Activated CD4-positive, CD25-positive, alpha-beta regulatory T cell (primary cell): ENCODE measurements around the gene CETP.
"Not testable (repeated sequence)": the region's sequence is repeated elsewhere in the genome, so short reads cannot be mapped to it uniquely, and the experiment has no call there.

Experiments
- DNase-seq, 4 experiments: peaks; one replicate each; lab custom pipeline; 2025; lab: John Stamatoyannopoulos, UW

Gene CETP

DNA sequence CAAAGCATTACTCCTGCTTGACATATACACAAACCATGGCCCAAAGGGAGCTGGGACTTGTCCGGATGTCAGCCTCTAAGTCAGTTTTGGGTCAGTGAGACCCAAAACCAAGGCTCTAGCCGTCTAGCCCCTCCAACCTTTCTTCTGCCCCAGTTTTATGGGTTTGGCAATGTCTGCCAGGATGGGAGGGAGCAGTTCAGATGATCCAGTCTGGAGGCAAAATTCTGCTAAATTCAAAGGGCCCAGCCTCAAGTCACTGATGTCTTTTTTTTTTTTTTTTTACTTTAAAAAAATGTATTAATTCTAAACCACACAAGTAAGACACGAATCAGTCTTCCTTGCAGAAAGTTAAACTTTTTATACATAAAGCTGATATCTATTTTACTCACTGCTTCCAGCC is 36.2 kb downstream of the CETP start:
- no peak for DNase-seq

DNA sequence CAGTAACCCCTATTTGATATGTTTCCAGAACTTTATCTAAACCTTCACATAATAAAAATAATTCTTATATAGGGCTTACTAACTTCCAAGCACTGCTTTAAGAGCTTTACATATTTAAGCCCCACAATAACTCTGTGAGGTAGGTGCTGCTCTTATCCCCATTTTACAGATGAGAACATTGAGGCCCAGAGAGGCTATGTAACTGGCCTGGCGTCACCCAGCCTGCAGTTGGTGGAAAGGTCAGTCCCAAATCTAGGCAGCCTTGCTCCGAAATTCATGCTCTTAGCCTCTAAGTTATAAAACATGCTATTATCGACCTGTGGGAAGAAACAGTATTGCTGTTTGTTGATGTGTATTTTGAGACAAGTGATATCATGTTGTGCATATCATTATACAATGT is 36.6 kb downstream of the CETP start:
- no peak for DNase-seq

DNA sequence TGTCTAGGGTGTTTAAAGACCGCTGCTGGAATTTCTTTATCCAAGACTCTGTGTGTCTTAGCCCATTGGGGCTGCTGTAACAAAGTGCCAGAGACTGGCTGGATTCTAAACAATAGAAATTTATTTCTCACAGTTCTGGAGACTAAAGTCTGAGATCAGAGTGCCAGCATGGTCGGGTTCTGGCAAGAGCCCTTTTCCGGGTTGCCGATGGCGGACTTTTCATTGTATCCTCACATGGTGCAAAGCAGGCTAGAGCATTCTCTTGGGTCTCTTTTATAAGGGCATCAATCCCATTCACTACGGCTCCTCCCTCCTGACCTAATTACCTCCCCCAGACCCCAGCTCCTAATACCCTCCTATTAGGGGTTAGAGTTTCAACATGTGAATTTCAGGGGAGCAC is 37.1 kb downstream of the CETP start:
- DNase-seq: no peak

DNA sequence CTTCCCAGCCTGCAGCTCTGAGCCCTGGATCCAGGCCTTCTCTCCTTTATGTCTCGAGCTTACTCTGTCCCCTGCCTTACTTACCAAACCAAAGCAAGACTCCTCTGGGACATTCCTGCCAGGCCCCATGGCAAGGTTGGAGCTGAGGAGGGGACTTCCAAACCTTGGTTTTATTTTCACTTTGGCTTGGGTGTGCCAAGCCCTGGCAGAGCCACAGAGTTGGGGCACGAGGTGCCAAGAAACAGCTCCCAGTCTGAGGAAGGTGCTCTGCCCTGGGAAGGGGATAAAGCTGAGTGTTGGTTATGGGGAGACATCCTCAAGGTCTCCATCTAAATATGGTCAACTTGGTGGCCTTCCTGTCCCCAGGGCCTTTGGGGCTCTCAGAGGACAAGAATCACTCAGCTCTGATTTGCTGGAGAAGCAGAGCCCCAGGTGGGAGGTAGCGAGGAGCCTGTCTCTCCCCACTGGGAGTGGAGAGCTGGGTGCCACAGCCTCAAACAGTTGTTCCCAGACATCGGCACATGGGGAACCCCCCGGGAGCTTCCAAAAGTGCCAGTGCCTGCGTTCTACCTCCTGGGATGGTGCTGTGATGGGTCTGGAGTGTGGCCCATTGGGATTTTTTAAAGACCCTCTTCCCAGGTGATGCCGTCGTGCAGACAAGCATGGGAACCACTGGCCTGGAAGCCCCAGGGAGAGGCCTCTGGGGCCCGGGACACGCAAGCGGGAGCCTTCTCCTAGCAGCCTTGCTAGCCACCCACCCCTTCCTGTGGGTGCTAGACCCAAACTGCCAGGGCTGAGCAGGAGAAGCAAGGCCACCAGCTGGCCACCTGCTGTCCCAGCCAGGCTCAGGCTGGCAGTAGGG is 37.9 kb downstream of the CETP start:
- DNase-seq: no peak

DNA sequence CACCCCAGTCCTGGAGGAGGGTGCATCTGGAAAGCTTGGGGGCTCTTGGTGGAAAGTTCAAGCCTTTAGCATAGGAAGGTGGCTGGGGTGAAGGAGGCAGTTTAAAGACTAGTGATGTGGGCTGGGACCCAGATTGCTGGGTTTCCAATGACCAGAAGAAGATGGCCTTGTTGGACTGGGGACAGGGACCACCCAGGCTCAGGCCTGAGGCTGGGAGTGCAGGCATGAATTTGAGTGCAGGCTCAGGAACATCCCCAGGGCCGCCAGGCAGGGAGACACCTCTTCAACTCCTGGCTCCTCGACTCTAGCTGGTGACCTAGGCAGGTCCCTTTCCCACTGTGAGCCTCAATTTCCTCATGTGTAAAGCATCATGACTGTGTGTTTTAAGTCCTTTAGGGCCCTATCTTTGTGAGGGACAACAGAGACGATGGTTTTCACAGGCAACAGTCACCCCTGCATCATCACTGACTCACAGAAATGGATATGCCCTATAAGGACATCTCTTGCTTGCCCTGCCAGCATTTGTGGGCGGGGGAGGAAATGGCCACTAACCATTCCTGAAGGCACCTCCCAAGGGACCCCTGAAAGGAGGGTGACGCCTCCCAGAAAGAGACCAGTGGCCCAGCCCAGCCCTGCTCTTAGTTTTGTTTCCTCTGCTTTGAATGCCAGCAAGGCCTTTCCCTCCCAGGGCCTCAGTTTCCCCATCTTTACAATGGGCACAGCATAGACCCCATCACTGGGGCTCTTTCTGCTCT is 38.7 kb downstream of the CETP start:
- peak in 1 of 4 experiments; percentile 28 for DNase-seq

DNA sequence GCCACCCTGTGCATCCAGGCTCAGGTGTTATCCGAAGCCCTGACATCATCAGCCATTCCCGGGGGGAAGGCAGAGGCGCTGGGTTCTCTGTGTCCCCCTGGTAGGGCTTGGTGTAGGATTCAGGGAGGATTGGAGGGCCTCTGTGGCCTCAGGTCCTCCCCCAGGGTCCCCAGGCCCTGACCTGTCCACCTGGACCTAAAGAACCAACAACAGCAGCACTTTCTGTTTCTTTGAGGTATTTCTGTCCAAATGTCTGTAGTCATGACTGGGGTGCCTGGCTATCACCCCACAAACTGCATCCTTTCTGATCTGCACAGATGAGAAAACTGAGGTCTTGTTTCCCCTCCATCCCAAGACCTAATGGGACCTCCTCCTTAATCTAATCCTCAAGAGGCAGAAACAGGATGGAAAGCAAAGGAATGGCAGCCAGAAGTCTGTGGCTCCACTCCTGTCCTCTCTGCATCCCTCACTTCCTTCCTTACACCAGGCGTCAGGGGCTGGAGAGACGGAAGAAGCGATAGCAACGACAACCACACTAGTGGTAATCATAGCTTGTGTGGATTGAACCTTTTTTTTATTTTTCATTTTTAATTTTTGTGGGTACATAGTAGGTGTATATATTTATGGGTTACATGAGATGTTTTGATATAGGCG is 39.4 kb downstream of the CETP start:
- no peak for DNase-seq

DNA sequence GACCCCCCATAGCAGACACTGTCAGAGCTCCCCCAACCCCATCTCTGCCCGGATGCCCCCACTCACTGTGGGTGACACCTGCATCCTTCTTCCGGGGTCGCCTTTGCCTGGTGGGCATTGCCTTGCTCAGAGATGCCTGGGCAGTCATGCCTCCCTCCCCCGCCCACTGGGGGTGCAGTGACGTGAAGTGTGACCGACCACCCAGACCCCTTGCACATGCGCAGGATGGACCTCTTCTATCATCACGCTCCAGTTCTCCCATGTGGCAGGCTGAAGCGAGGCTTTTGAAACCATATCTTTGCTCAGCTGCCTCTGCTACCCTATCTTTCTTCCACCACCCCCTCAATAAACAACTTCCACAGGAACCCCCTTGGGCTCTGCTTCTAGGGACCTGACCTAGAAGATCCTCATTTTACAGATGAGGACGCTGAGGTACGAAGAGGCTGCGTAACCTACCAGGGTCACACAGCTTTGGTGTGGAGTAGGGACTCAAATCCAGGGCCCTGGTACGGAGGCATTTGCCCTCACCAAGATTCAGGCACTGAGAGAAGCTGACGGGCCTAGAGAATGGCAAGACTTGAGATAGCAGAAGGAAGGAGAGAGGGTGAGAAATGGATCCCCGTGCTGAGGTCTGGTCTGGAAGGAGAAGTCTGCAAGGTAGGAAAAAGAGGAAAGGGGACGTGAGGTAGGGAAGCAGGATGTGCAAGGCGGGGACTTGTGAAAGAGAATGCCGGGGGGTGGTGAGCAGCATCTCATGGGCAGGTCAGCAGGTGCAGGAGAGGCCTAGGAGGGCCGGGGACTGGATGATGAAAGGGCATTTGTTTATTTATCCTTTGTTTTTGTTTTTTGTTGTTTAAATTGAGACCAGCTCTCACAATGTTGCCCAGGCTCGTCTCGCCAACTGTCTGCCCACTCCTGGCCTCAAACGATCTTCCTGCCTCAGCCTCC is 42.0 kb downstream of the CETP start:
- no peak for DNase-seq

DNA sequence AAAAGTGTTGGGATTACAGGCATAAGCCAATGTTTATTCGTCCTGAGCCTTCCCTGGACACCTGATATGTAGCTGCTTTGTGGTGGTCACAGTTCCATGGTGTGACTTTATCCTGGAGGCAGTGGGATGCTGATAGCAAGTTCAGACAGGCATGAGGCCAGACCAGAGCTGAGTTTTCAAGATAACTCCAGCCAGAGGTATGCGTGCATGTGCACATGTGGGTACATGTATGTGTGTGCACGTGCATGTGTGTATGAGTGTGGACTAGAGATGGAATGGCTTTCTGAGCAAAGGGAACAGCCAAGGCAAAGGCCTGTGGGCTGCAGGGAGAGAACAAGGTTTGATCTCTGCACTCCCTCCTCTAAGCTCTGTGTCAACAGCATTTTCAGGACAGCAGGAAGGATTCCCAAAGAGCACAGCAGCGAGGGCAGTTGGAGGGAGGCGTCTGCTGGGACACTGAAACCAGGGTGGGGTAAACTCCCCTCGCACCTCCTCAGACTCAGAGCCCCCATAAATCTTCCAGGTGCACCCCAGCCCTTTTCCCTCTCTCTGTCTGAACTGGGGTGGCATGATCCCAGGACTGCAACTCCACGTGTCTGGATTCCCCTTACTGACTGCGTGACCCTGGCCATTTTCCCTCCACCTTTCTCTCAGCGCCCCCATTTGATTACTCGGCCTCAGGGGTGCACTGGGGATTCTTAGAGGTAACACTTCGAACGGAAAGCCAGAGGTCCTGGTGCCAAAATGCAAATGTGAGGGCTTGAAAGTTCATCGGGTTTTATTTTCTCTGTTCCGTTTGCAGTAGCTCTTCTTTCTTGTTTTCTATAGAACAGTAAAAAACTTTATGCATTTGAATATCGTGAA is 42.9 kb downstream of the CETP start:
- DNase-seq: no peak

DNA sequence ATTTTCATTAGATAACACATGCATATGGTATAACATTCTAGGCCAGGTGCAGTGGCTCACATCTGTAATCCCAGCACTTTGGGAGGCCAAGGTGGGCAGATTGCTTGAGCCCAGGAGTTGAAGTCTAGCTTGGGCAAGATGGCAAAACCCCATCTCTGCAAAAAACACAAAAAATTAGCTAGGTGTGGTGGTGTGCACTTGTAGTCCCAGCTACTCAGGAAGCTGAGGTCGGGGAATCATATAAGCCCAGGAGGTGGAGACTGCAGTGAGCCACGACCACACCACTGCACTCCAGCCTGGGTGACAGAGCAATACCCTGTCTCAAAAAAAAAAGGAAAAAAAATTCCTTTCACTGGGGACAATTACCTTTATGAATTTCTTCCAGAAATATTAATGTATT is 43.8 kb downstream of the CETP start:
- not testable (repeated sequence) for DNase-seq

DNA sequence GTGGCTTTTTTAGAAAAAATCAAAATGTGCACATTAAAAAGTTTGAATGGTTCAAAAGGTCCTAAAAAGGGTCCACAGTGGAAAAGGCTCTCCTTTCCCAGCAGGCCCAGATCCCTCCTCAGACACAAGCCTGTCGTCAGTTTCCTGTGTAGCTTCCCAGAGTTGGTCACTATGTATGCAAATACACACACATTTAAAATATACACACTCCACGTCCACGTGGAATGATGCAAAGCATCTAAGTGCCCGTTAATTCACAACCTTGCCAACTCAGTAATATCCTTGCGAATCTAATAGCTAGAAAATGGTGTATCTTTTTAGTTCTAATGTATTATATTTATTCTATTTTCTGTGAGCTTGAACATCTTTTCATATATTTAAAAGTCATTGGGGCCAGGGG is 45.3 kb downstream of the CETP start:
- no peak for DNase-seq

DNA sequence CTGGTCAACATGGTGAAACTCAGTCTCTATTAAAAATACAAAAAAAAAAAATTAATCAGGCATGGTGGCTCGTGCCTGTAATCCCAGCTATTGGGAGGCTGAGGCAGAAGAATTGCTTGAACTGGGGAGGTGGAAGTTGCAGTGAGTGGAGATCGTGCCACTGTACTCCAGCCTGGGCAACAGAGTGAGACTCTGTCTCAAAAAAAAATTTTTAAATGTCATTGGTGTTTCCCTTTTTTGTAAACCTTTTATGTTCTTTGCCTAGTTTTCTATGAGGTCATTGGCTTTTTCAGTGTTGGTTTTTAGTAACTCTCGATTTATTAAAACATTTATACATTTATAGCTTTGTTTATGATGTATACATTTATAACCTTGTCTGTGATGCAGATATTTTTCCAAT is 45.8 kb downstream of the CETP start:
- DNase-seq: no peak

DNA sequence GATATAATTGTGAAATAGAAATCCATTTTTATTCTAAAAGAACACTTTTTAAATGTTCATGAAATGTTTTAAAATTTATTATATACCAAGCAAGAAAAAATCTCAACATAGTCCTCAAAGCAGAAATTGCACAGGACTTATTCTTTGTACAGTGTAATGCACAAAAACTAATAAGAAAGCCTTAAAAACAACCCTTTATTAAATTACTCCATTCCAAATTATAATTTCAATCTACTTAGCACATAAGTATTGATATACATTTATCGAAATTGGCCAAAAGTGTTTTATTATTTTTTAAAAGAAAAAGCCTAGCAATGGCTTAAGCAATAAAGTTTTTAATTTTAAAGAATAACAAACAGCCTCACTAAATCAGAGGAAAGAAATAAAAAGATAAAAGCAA is 46.7 kb downstream of the CETP start:
- no peak for DNase-seq

DNA sequence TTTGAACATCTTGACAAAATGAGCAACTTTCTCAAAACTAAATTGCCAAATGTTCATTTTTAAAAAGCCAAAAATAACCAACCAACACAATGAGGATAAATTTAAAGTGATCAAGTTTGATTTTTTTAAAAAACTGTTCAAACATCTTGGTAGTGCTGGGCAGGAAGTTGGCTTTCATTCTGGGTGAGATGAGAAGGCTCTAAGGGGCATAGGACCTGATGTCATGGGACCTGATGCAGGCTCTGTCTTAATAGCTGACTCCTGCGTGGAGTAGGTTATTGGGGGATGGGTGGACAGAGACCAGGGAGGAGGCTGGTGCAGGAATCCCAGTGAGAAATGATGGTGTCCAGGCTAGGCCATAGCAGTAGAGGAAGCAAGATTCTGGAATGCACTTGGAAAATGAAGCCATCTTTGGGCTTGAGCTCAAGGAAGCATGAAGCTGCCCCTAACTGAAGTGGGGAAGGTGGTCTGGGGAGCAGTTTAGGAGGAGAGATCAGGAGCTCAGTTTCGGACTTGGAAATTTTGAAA is 48.0 kb downstream of the CETP start:
- DNase-seq: no peak

DNA sequence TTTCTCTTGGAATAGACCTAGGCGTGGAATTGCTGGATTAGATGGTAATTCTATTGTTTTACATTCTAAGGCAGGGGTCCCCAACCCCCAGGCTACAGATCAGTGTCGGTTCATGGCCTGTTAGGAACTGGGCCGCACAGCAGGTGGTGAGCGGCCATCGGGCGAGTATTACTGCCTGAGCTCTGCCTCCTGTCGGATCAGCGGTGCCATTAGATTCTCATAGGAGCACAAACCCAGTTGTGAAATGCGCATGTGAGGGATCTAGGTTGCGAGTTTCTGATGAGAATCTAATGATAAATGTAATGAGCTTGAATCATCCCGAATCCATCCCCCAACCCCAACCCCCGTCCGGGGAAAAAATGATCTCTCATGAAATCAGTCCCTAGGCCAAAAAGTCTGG is 50.6 kb downstream of the CETP start:
- no peak for DNase-seq

DNA sequence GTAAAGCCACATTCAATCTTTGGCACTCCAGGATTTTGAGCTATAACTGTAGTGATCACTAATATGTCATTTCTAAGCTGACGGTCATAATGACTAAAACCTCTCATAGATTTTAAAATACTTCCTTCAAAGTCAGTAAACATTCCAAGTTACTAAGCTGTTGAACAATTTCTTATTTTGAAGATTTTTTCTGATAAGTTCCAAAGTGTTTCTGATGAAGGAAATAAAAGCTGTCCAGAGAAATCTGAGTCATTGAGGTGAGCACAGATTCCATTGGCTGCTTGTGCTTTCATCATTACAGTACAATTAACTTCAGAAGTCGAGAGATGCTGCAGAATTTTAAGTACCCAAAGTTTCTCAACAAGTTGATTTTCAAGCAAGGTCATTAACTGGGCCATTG is 51.5 kb downstream of the CETP start:
- DNase-seq: no peak

DNA sequence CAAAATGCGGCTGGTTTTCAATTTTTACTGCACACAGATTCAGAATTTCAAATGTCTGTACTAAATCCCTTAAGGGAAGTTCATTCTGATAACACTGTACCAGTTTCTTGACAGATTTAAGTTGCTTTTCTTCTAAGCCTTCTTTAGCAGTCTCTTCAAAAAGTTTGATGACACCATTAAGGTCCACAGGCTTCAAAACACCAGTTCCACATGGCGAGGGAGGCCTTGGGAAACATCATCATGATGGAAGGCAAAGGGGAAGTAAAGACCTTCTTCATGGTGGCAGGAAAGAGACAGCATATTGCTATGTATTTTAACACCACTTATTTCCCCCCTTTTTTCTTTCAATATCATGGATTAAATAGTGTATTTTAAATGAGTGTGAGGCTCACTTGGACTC is 52.2 kb downstream of the CETP start:
- no peak for DNase-seq

DNA sequence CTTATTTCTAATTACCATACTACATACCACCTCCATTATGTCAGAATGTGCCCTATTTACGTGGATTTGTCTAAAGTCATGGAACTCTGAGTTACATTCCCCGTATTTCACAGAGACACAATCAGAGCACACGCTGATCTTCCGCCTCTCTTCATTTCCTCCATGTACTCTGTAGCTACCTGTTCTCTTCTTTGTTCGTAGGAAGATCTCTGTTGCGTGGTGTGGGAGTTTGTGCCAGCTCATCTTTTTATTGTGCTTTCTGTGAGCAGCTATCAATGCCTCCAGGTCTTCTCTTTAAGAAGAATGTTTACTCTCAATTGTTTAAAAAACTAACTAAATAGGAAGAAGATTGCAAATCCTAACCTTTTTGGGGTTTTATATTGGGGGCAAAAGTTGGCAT is 54.6 kb downstream of the CETP start:
- no peak for DNase-seq

DNA sequence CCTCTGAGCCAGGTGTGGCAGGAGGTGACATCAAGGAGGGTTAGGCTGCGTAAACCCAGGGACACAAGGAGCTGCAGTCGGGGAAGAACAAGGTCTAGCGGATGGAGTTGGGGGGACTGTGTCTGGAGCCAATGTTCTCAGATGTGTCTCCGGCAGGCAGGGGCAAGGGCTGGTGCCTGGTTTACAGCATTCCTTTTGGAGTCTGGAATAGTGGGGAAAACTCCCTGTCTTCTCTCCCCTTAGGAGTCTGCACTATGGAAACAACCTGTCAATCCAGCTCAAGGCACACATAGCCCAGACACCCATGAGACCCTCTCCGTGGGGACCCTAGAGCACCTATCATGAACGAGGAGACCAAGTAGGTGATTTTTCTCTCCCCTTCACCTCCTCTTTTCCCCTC is 55.1 kb downstream of the CETP start:
- no peak for DNase-seq

DNA sequence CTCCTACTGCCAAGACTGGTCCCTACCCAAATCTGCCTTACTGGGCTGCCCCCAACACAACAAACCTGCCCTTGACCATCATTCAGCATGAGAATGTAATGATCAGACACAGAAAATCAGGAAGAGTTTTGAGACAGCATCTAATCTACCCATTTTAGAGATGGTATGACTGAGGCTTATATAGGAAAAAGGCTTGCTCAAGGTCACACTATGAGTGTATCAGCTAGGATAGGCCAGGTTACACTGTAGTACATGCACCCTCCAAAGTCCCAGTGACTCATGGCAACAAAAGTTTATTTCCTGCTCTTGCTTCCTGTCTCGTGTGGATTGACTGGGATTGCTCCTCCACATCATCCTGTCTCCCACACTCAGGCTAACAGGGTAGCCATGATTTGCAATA is 55.5 kb downstream of the CETP start:
- no peak for DNase-seq

DNA sequence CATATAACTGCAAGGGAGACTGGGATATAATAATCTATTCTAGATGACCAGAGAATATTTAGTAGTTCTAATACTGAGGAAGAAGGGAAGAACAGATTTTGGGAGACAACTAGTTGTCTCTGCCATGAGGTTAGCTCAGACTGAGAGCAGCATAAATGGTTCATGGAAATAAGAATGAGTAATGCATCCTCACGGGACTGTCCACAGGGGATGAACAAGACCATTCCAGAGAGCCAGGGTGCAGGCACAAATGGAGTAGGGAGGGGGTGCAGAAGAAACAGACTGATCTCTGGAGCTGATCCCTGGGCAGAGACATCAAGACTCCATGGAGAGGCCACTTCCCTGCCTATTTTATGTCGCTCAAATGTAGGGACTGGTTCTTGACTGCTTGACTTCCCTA is 58.0 kb downstream of the CETP start:
- DNase-seq: no peak

DNA sequence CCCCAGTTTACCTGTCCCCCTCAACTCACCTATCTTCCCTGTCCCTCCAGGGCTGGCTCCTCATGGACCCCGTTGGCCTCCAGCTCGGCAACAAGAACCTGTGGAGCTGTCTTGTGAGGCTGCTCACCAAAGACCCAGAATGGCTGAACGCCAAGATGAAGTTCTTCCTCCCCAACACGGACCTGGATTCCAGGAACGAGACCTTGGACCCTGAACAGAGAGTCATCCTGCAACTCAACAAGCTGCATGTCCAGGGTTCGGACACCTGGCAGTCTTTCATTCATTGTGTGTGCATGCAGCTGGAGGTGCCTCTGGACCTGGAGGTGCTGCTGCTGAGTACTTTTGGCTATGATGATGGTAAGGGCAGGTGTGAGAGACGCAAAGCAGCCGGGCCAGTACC is 58.9 kb downstream of the CETP start:
- DNase-seq: no peak
